NAMALWA (cell line): ENCODE measurements around the gene DCTN2.
A peak's percentile ranks its signal among the peaks of the same experiment; 100 is the strongest.

ENCODE experiments used
- DNase-seq: peaks from one replicate; pipeline ENCODE4 v3.0.0-alpha.2; 2015; ENCODE audit warnings: low spot score

DCTN2 gene

GRCh38 chr12:57488402-57489156 is 58.4 kb downstream of the DCTN2 start:
- peak; percentile 43 for DNase-seq

- peak; percentile 98 for DNase-seq
Measured at GRCh38 chr12:57487597-57488401, 59.2 kb downstream of the DCTN2 start, which contains the start of gene MARS1. TSS of gene MARS1 (plus strand) at chr12:57488068. CDS start at chr12:57488091, 23 bp downstream.

GRCh38 chr12:57487055-57487596 is 59.9 kb downstream of the DCTN2 start:
- DNase-seq = no peak

GRCh38 chr12:57485695-57486094 is 61.3 kb downstream of the DCTN2 start:
- no peak for DNase-seq

GRCh38 chr12:57483466-57483865 is 63.5 kb downstream of the DCTN2 start:
- DNase-seq = no peak

- no peak for DNase-seq
Measured at GRCh38 chr12:57481671-57482070, 65.3 kb downstream of the DCTN2 start.
